K562 (cell line): ENCODE data around the gene EMX2. TPM values are rescaled to one million over a fixed set of nuclear protein-coding genes. Genes with fewer than 3 reads are reported as not detected.

ENCODE experiments used
- ATAC-seq: fragments of 200-7000 bp; cut with Tn5 transposase; 3 replicates; pipeline ENCODE4 v1.9.1; 2020; ENCODE audit warnings: moderate library complexity
- BruUV-seq: library from RNA; stranded (reverse); fragments of 400-500 nt; replicated peaks from 2 replicates; lab custom pipeline; 2021; lab: Mats Ljungman, UMichigan
- CTCF ChIA-PET: fragments of 300-600 bp; formaldehyde crosslinking; extraction: SDS; loops from one replicate; lab custom pipeline; 2021; ENCODE audit warnings: low intra/inter-chr PET ratio; lab: Yijun Ruan, JAX
- POLR2A ChIA-PET: fragments of 300-600, 350-650 bp; sonication (Branson Sonifier 250); formaldehyde crosslinking; extraction: SDS; loops from one replicate; lab custom pipeline; 2021; ENCODE audit warnings: antibody characterized with exemption, inconsistent platforms; lab: Yijun Ruan, JAX
- DNase-seq, 4 experiments: peaks; one replicate each; pipeline versions ENCODE4 v3.0.0 to v3.0.0-alpha.2; 2011 to 2018; ENCODE audit warnings: low spot score in 3 of 4, mixed read lengths in 3 of 4; ENCODE audit errors: extremely low read depth in 1 of 4
- FAIRE-seq: peaks from 2 replicates; lab custom pipeline; 2011; peaks lifted over from hg19 to GRCh38; lab: Jason Lieb, UNC
- H2AFZ ChIP-seq: 2 replicates; pipeline ENCODE4 v1.6.0; 2011; ENCODE audit warnings: low read depth, low read length, control low read depth, inconsistent platforms
- H3K27ac ChIP-seq: fragments of 200-600 bp; 3 replicates; pipeline ENCODE4 v1.8.0; 2011; ENCODE audit warnings: low read depth, mild to moderate bottlenecking, control low read depth, inconsistent platforms, low read length, moderate library complexity, mixed read lengths; ENCODE audit errors: extremely low read depth
- H3K27me3 ChIP-seq, 2 experiments: fragments of 300-600 bp in 1 of 2; 2 replicates in 1 of 2; 3 replicates in 1 of 2; pipeline versions ENCODE4 v1.6.0 to v1.8.0; 2011; ENCODE audit warnings: inconsistent platforms in 2 of 2, low read length in 2 of 2, mild to moderate bottlenecking in 1 of 2, mixed read lengths in 1 of 2, moderate library complexity in 1 of 2; ENCODE audit not compliant: control insufficient read depth in 2 of 2, insufficient read depth in 2 of 2
- H3K36me3 ChIP-seq: fragments of 300-600 bp; 3 replicates; pipeline ENCODE4 v1.8.0; 2011; ENCODE audit warnings: mild to moderate bottlenecking, low read length, inconsistent platforms; ENCODE audit not compliant: control insufficient read depth, insufficient read depth
- H3K4me1 ChIP-seq, 2 experiments: fragments of 200-600 bp in 1 of 2; replicated peaks in 1 of 2; 2 replicates in 1 of 2; 3 replicates in 1 of 2; pipeline versions ENCODE4 v1.5.1 to v1.8.0; 2011; ENCODE audit warnings: inconsistent platforms in 2 of 2, low read length in 2 of 2, mild to moderate bottlenecking in 1 of 2, mixed read lengths in 1 of 2, moderate library complexity in 1 of 2; ENCODE audit not compliant: control insufficient read depth in 2 of 2, insufficient read depth in 2 of 2
- H3K4me2 ChIP-seq: 2 replicates; pipeline ENCODE4 v1.6.1; 2011; ENCODE audit warnings: low read length, control low read depth, inconsistent platforms, mixed read lengths; ENCODE audit not compliant: insufficient read depth
- H3K4me3 ChIP-seq: fragments of 200-600 bp; sonication (generic), shearing (Covaris generic); 2 replicates; pipeline ENCODE4 v1.5.1; 2016; ENCODE audit warnings: control low read depth, inconsistent platforms
- H3K79me2 ChIP-seq: fragments of 200-600 bp; 3 replicates; pipeline ENCODE4 v1.8.0; 2011; ENCODE audit warnings: low read length, inconsistent platforms; ENCODE audit not compliant: control insufficient read depth, insufficient read depth
- H3K9ac ChIP-seq, 2 experiments: 2 replicates each; pipeline versions ENCODE4 v1.6.0 to v1.6.1; 2011; ENCODE audit warnings: low read depth in 2 of 2, low read length in 2 of 2, control low read depth in 1 of 2, inconsistent platforms in 1 of 2, mild to moderate bottlenecking in 1 of 2, mixed read lengths in 1 of 2; ENCODE audit not compliant: insufficient read depth in 1 of 2
- H3K9me1 ChIP-seq: one replicate; pipeline ENCODE4 v1.6.0; 2011; ENCODE audit warnings: inconsistent platforms, mild to moderate bottlenecking, low read length, moderate library complexity; ENCODE audit not compliant: control insufficient read depth, insufficient read depth
- H3K9me3 ChIP-seq: replicated peaks from 2 replicates; pipeline ENCODE4 v1.5.1; 2011; ENCODE audit warnings: low read depth, low read length, inconsistent platforms; ENCODE audit not compliant: control insufficient read depth, insufficient read depth
- H4K20me1 ChIP-seq: replicated peaks from 2 replicates; pipeline ENCODE4 v1.6.1; 2011; ENCODE audit warnings: low read length, inconsistent platforms, mixed read lengths; ENCODE audit not compliant: control insufficient read depth, insufficient read depth
- KDM2B ChIP-seq: fragments of 250-450 bp; sonication (Bioruptor Pico); IDR thresholded peaks from 2 replicates; pipeline ENCODE4 v1.8.0; 2021; ENCODE audit warnings: mild to moderate bottlenecking, moderate library complexity
- SRF ChIP-seq, 2 experiments: fragments of 250-450, 450-650 bp in 1 of 2; sonication (Bioruptor Pico) in 1 of 2; sonication (generic) in 1 of 2; formaldehyde crosslinking; IDR thresholded peaks; 2 replicates each; pipeline versions ENCODE4 v1.5.0 to v1.5.1; 2020 to 2022; ENCODE audit warnings: mild to moderate bottlenecking in 1 of 2, missing genetic modification reagents in 1 of 2
- STAT5B ChIP-seq: fragments of 250-450 bp; sonication (Bioruptor Pico); IDR thresholded peaks from 2 replicates; pipeline ENCODE4 v1.8.0; 2021; ENCODE audit warnings: mild to moderate bottlenecking, inconsistent platforms
- TBL1XR1 ChIP-seq, 2 experiments: IDR thresholded peaks; 2 replicates each; pipeline ENCODE4 v1.6.1; 2012; ENCODE audit warnings: improper control_type of control experiment in 2 of 2, low read length in 2 of 2, mild to moderate bottlenecking in 1 of 2
- TCF7 ChIP-seq: sonication (generic); IDR thresholded peaks from 2 replicates; pipeline ENCODE4 v1.6.1; 2016; ENCODE audit warnings: antibody characterized with exemption, borderline replicate concordance
- TEAD4 ChIP-seq, 2 experiments: sonication (generic) in 1 of 2; formaldehyde crosslinking in 1 of 2; IDR thresholded peaks; 2 replicates each; pipeline versions ENCODE4 v1.6.1 to v1.8.0; 2012 to 2022; ENCODE audit warnings: borderline replicate concordance in 1 of 2, inconsistent platforms in 1 of 2, low read length in 1 of 2, mild to moderate bottlenecking in 1 of 2, missing genetic modification reagents in 1 of 2
- ZFP30 ChIP-seq: fragments of 250-450 bp; sonication (Bioruptor Pico); IDR thresholded peaks from 2 replicates; pipeline ENCODE4 v1.8.0; 2022; ENCODE audit warnings: moderate library complexity, mild to moderate bottlenecking, inconsistent platforms, borderline replicate concordance
- ZNF551 ChIP-seq: fragments of 250-450 bp; sonication (Bioruptor Pico); IDR thresholded peaks from 2 replicates; pipeline ENCODE4 v1.5.0; 2021; ENCODE audit warnings: mild to moderate bottlenecking, moderate library complexity
- ZNF584 ChIP-seq: fragments of 200-800 bp; sonication (Bioruptor generic); IDR thresholded peaks from 2 replicates; pipeline ENCODE4 v1.6.1; 2016; ENCODE audit warnings: low read depth, mild to moderate bottlenecking, missing genetic modification characterization, missing compliant biosample characterization
- ZNF717 ChIP-seq: fragments of 250-450 bp; sonication (Bioruptor Pico); IDR thresholded peaks from 2 replicates; pipeline ENCODE4 v1.5.0; 2021
- WGBS: fragments of 100-300 bp; shearing (Covaris generic); methylation state at CpG from one replicate; pipeline ENCODE4 v1.1.6; 2016; ENCODE audit warnings: low coverage, mixed read lengths; ENCODE audit not compliant: insufficient coverage; ENCODE audit errors: missing lambda C conversion rate; 5-methylcytosine and 5-hydroxymethylcytosine counted together
- in situ Hi-C: fragments of 300-500 bp; cut with MboI; formaldehyde crosslinking; loops from 4 replicates; pipeline ENCODE4 v1.15.0; 2018; ENCODE audit warnings: inconsistent platforms, mixed read lengths
- intact Hi-C: fragments of 100-400 bp; cut with micrococcal nuclease; formaldehyde crosslinking; loops from 2 replicates; pipeline ENCODE4 v1.14.2; 2022
- polyA plus RNA-seq, 8 experiments: library from polyadenylated mRNA; depleted of rRNA in 4 of 8; stranded (reverse) in 5 of 8; unstranded in 3 of 8; fragments of >200 nt; fragmentation: Nextera tagmentation in 2 of 8; fragmentation: Illumina TruSeq in 1 of 8; extraction: Ambion mirVana in 2 of 8; extraction: Trizol in 1 of 8; gene quantifications; 2 replicates each; pipeline versions ENCODE4 v1.2.1 to v1.2.3, GENCODE V29; 2011 to 2014; ENCODE audit warnings: inconsistent platforms in 1 of 8, missing spikeins in 1 of 8
- total RNA-seq, 7 experiments: library from RNA; depleted of rRNA in 6 of 7; stranded (reverse); fragments of >200 nt in 6 of 7; fragmentation: Illumina TruSeq in 2 of 7; extraction: Trizol in 2 of 7; gene quantifications; 2 replicates each; pipeline versions ENCODE4 v1.2.1 to v1.2.3, GENCODE V29; 2011 to 2021; ENCODE audit warnings: low replicate concordance in 1 of 7
- TF ChIP-seq, protein P1 (sequence below): sonication (generic); formaldehyde crosslinking; IDR thresholded peaks from 2 replicates; pipeline ENCODE4 v1.8.0; 2022; ENCODE audit warnings: missing genetic modification reagents, mild to moderate bottlenecking, borderline replicate concordance
- TF ChIP-seq, protein P2 (sequence below): IDR thresholded peaks from 2 replicates; pipeline ENCODE4 v1.6.1; 2011; ENCODE audit warnings: borderline replicate concordance, low read depth, mild to moderate bottlenecking, moderate library complexity, low read length; ENCODE audit not compliant: insufficient read depth, poor library complexity, severe bottlenecking
- TF ChIP-seq, protein P3 (sequence below): fragments of 200-800 bp; sonication (Bioruptor generic); IDR thresholded peaks from 2 replicates; pipeline ENCODE4 v1.6.1; 2017; ENCODE audit warnings: missing genetic modification characterization, missing compliant biosample characterization

EMX2 gene
- total and polyA plus RNA-seq, 9 of the 15 experiments (the other 6 are each of a cell fraction or from before 2014, with no cell fraction given) = not detected

GRCh38 chr10:117532451-117533107 is 10.0 kb upstream of the EMX2 start (continued):
- TF ChIP-seq TEAD4 (IDR thresholded peaks at IDR 0.05; ENCODE audit: low read length) (no peak), TEAD4 (CRISPR knock-in tag; IDR thresholded peaks at IDR 0.05; ENCODE audit: borderline replicate concordance) (no peak)

DNA sequence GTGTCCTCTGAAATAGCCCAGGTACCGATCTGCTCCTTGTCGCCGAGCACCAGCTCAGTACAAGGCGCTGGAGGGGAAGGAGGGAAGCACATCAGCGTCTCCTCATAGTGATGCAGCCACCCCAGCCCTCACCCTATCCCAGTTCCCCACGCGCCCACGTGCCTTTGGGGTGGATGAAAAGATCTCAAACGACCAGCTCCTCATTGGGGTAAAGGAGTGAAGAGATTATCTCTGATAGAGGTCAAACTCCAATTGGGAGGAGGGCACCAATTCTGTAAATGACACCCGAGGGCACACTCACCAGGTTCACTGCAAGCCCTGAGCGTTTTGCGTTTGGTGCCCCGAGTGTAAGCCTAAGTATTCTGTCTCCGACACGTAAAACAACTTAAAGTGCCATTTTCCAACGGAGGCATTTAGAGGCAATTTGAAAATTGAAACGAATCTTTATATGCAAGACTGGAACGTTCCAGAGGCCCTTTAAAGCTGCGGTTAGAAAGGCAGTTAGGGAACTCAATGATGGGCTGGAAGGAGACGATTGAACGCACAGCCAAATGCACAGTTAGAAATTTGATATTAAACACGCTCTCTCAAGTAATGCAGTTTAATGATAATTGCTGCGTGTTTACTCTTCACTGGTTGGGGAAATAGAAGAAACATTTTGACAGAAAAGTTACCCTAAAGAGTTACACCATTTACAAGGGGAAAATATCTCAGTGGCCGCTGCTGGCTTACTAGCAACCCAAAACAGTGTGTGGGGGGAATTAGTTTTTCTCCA is 8.9 kb upstream of the EMX2 start:
- no peak overlapping the region for H3K27ac ChIP-seq
- ChIA-PET POLR2A (no interaction called here), CTCF (no interaction called here)
- no peak overlapping the region for H2AFZ ChIP-seq
- no peaks in the 10 kb centered on the region for H3K36me3 ChIP-seq
- no peak overlapping the region for H3K4me3 ChIP-seq
- no peaks in the 10 kb centered on the region for H3K9me1 ChIP-seq
- H3K4me2 ChIP-seq = no peak overlapping the region
- no TSS peak for BruUV-seq
- no peak for DNase-seq
- intact Hi-C loops (no loop called here), in situ Hi-C loops (loop anchor here (25.0 kb wide), 1 partner anchor 704 kb away; no protein-coding TSS in a partner anchor)
- H3K79me2 ChIP-seq = no peaks in the 10 kb centered on the region
- H3K4me1 ChIP-seq = peaks cover 0 to 31% of the 10 kb centered on the region in 2 experiments; a peak in 2 of 5 replicates
- H3K27me3 ChIP-seq = peaks cover 18 to 77% of the 10 kb centered on the region in 2 experiments
- 5% methylated on average over 21 of the region's 24 CpGs for WGBS
- H3K9ac ChIP-seq = no peak overlapping the region
- TF ChIP-seq SRF (CRISPR knock-in tag; IDR thresholded peaks at IDR 0.05) (no peak), TCF7 (no peak), TBL1XR1 (IDR thresholded peaks at IDR 0.05; ENCODE audit: low read length in 2 of 2) (no peak), ZNF584 (CRISPR knock-in tag) (no peak), STAT5B (CRISPR knock-in tag) (no peak), ZNF551 (CRISPR knock-in tag) (no peak), ZFP30 (CRISPR knock-in tag) (no peak), ZNF717 (no peak), KDM2B (CRISPR knock-in tag) (no peak)
- TF ChIP-seq, protein P1, sequence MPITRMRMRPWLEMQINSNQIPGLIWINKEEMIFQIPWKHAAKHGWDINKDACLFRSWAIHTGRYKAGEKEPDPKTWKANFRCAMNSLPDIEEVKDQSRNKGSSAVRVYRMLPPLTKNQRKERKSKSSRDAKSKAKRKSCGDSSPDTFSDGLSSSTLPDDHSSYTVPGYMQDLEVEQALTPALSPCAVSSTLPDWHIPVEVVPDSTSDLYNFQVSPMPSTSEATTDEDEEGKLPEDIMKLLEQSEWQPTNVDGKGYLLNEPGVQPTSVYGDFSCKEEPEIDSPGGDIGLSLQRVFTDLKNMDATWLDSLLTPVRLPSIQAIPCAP (CRISPR knock-in tag) = no peak
- TF ChIP-seq, protein P2, sequence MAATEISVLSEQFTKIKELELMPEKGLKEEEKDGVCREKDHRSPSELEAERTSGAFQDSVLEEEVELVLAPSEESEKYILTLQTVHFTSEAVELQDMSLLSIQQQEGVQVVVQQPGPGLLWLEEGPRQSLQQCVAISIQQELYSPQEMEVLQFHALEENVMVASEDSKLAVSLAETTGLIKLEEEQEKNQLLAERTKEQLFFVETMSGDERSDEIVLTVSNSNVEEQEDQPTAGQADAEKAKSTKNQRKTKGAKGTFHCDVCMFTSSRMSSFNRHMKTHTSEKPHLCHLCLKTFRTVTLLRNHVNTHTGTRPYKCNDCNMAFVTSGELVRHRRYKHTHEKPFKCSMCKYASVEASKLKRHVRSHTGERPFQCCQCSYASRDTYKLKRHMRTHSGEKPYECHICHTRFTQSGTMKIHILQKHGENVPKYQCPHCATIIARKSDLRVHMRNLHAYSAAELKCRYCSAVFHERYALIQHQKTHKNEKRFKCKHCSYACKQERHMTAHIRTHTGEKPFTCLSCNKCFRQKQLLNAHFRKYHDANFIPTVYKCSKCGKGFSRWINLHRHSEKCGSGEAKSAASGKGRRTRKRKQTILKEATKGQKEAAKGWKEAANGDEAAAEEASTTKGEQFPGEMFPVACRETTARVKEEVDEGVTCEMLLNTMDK = no peak
- TF ChIP-seq, protein P3, sequence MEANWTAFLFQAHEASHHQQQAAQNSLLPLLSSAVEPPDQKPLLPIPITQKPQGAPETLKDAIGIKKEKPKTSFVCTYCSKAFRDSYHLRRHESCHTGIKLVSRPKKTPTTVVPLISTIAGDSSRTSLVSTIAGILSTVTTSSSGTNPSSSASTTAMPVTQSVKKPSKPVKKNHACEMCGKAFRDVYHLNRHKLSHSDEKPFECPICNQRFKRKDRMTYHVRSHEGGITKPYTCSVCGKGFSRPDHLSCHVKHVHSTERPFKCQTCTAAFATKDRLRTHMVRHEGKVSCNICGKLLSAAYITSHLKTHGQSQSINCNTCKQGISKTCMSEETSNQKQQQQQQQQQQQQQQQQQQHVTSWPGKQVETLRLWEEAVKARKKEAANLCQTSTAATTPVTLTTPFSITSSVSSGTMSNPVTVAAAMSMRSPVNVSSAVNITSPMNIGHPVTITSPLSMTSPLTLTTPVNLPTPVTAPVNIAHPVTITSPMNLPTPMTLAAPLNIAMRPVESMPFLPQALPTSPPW (CRISPR knock-in tag) = no peak
- H4K20me1 ChIP-seq = 0 out of 2 replicates have a peak, but pooled peaks cover 6% of the 10 kb centered on the region
- ATAC-seq = no peak
- no peak for FAIRE-seq
- H3K9me3 ChIP-seq = no peaks in the 10 kb centered on the region
